Hematopoietic multipotent progenitor cell treated with erythropoietin and hydrocortisone succinate and interleukin-3 and kit ligand, for 4 days (in vitro differentiated cells): ENCODE results near the gene SEC24B.

ENCODE experiments used
- DNase-seq: peaks from one replicate; pipeline ENCODE4 v3.0.0-alpha.2; 2015

Gene SEC24B

GRCh38 chr4:109589119-109589518, 155.5 kb downstream of the SEC24B start:
- no peak for DNase-seq

- no peak for DNase-seq
Observed at GRCh38 chr4:109589605-109590004, 156.0 kb downstream of the SEC24B start.
